ENCODE measurements around the gene BIN1. TPM values are rescaled to one million over a fixed set of nuclear protein-coding genes. Genes with fewer than 3 reads are reported as not detected.
A peak's percentile ranks its signal among the peaks of the same experiment; 100 is the strongest.

Gene BIN1
- total and polyA plus RNA-seq, 2 experiments from 2014 or later: 23.9 to 33.0 TPM

DNA sequence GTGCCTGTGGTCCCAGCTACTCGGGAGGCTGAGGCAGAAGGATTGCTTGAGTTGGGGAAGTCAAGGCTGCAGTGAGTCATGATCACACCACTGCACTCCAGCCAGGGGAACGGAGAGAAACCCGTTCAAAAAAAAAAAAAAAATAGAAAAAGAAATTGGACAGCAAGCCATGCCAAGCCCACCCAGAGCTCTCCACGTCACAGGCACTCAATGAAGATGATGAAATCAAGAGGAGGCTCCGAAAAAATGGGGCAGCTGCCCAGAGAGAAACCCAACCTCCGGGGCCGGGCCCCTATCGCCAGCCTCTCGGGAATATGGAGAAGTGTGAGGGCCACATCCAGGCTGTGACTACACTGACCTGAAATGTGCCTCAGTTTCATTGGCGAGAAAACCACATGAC, 40.0 kb downstream of the BIN1 start:
- 0 out of 2 replicates have a peak overlapping the region, but pooled peaks have one; percentile 8 for H3K27ac ChIP-seq
- H3K9me2 ChIP-seq (ENCODE audit: insufficient read depth): no peaks in the 10 kb centered on the region
- H2AFZ ChIP-seq: no peak overlapping the region
- in situ Hi-C loops (cut with MboI): no loop called here
- no peaks in the 10 kb centered on the region for H4K20me1 ChIP-seq (ENCODE audit: insufficient read depth)
- no peak overlapping the region for H3K9ac ChIP-seq
- peaks cover 20% of the 10 kb centered on the region for H3K4me1 ChIP-seq (ENCODE audit: insufficient read depth)
- DNase-seq: peak; percentile 77
- no peak overlapping the region for H3K4me2 ChIP-seq (ENCODE audit: unreplicated experiment)
- H3F3A ChIP-seq (ENCODE audit: insufficient read depth): no peaks in the 10 kb centered on the region
- TF ChIP-seq EZH2 (IDR thresholded peaks at IDR 0.05; ENCODE audit: insufficient read depth, poor library complexity, severe bottlenecking) (no peak), EZH2phosphoT487 (IDR thresholded peaks at IDR 0.05; ENCODE audit: insufficient read depth, low read depth) (no peak)
- no peaks in the 10 kb centered on the region for H3K27me3 ChIP-seq (replicated peaks; ENCODE audit: insufficient read depth)
- H3K36me3 ChIP-seq (ENCODE audit: low read depth): no peaks in the 10 kb centered on the region
- no peaks in the 10 kb centered on the region for H3K9me3 ChIP-seq (ENCODE audit: low read depth)
- no peak overlapping the region for H3K4me3 ChIP-seq
- no peaks in the 10 kb centered on the region for H3K79me2 ChIP-seq (ENCODE audit: insufficient read depth)
- WGBS, 2 experiments (ENCODE audit: low coverage in 1 of 2, low lambda C conversion rate in 2 of 2, missing lambda C conversion rate in 2 of 2): 38 to 40% methylated on average over 10 of the region's 10 CpGs

DNA sequence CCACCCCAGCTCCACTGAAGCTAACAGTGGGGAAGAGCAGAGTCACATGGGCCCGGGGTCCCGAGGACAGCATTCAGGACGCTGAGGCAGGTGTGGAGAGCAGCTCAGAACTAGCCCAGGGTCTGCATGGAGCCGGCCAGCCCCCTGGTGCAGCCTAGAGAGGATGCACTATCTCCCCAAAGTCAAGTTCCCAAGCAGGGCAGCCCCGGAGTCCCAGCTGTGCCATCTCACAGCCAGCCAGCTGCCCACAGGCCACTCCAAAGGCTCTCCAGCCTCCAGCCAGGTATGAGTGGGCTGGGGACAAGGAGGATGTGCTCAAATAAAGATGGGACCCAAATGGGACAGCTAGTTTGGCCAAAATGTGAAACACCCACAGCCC, 41.0 kb downstream of the BIN1 start:
- no peak overlapping the region for H3K4me3 ChIP-seq
- in situ Hi-C loops (cut with MboI): no loop called here
- no peak overlapping the region for H3K9ac ChIP-seq
- no peak for DNase-seq
- H3F3A ChIP-seq (ENCODE audit: insufficient read depth): no peaks in the 10 kb centered on the region
- H3K4me2 ChIP-seq (ENCODE audit: unreplicated experiment): no peak overlapping the region
- H3K36me3 ChIP-seq (ENCODE audit: low read depth): no peaks in the 10 kb centered on the region
- no peaks in the 10 kb centered on the region for H3K27me3 ChIP-seq (replicated peaks; ENCODE audit: insufficient read depth)
- peaks cover 20% of the 10 kb centered on the region for H3K4me1 ChIP-seq (ENCODE audit: insufficient read depth)
- no peaks in the 10 kb centered on the region for H3K79me2 ChIP-seq (ENCODE audit: insufficient read depth)
- TF ChIP-seq EZH2 (IDR thresholded peaks at IDR 0.05; ENCODE audit: insufficient read depth, poor library complexity, severe bottlenecking) (no peak), EZH2phosphoT487 (IDR thresholded peaks at IDR 0.05; ENCODE audit: insufficient read depth, low read depth) (no peak)
- H4K20me1 ChIP-seq (ENCODE audit: insufficient read depth): no peaks in the 10 kb centered on the region
- WGBS, 2 experiments (ENCODE audit: low coverage in 1 of 2, low lambda C conversion rate in 2 of 2, missing lambda C conversion rate in 2 of 2): 64 to 69% methylated on average over 5 of the region's 5 CpGs
- H3K9me3 ChIP-seq (ENCODE audit: low read depth): no peaks in the 10 kb centered on the region
- no peak overlapping the region for H2AFZ ChIP-seq
- no peak overlapping the region for H3K27ac ChIP-seq
- no peaks in the 10 kb centered on the region for H3K9me2 ChIP-seq (ENCODE audit: insufficient read depth)

DNA sequence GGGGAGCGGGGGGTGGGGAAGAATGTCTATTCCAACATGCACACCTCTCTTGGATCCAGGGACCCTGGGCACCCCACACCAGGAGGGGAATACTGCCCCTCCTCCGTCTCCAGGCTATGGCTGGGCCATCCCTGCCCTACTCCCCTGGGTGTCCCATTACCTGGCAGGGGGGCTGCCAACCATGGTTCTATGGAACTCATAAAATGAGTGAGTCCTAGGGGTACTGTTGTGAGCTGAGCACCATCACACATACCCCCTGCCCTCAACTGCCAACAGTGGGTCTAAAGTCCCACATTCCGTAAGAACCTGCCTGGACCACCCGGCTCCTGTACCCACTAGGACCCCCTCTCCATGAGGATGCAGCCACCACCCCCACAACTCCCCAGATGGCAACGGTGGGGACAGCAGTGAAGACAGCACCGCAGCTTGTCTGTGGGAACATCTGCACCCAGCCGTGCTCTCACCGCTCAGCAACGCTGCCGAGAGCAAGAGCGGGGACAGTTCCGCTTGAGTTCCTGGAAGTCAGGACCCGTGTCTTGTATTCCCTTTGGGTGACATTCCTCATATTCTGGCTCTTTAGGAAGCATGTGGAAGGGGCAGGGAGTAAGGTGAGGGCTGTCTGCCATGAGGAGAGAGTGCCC, 41.5 kb downstream of the BIN1 start:
- no peaks in the 10 kb centered on the region for H3K36me3 ChIP-seq (ENCODE audit: low read depth)
- DNase-seq: no peak
- H3F3A ChIP-seq (ENCODE audit: insufficient read depth): no peaks in the 10 kb centered on the region
- no peaks in the 10 kb centered on the region for H4K20me1 ChIP-seq (ENCODE audit: insufficient read depth)
- H3K4me1 ChIP-seq (ENCODE audit: insufficient read depth): peaks cover 20% of the 10 kb centered on the region
- H3K27ac ChIP-seq: peak overlapping the region; percentile 63
- H3K9me2 ChIP-seq (ENCODE audit: insufficient read depth): no peaks in the 10 kb centered on the region
- no peak overlapping the region for H2AFZ ChIP-seq
- H3K79me2 ChIP-seq (ENCODE audit: insufficient read depth): no peaks in the 10 kb centered on the region
- H3K4me2 ChIP-seq (ENCODE audit: unreplicated experiment): peak overlapping the region; percentile 38
- H3K4me3 ChIP-seq: no peak overlapping the region; the same call in 1 of the 2 replicates
- peak overlapping the region; percentile 61 for H3K9ac ChIP-seq
- H3K27me3 ChIP-seq (replicated peaks; ENCODE audit: insufficient read depth): no peaks in the 10 kb centered on the region
- no peaks in the 10 kb centered on the region for H3K9me3 ChIP-seq (ENCODE audit: low read depth)
- 72 to 83% methylated on average over 9 to 13 of the region's 13 CpGs for WGBS, 2 experiments (ENCODE audit: low coverage in 1 of 2, low lambda C conversion rate in 2 of 2, missing lambda C conversion rate in 2 of 2)
- in situ Hi-C loops (cut with MboI): no loop called here
- TF ChIP-seq EZH2 (IDR thresholded peaks at IDR 0.05; ENCODE audit: insufficient read depth, poor library complexity, severe bottlenecking): no peak
- no peak for TF ChIP-seq EZH2phosphoT487 (IDR thresholded peaks at IDR 0.05; ENCODE audit: insufficient read depth, low read depth)

DNA sequence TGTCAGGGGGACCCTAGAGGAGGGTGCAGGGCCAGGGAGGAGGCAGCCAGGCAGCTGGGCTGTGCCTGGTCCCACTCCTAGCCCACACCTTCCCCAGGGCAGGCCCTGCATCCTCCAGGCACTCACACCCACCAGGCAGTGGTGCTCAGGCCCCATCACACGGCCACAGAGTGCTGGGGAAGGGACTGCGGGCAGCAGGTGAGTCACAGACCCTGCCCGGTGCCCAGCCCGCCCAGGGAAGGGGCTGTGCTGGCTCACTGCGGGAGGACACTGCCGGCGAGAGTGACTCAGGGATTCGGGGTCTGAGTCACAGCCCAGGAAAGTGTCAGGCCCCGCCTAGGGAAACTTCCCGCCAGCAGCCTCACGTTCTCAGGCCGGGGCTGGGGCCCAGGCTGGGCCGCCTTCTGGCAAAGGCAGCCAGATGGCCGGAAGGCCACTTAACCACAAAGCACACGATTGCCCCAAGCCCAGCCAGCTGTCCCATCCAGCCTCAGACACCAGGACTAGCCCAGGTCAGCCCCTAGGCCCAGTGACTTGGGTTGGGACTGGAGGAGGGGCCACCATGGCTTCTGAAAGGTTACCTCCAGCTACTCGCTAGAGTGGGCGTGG, 42.2 kb downstream of the BIN1 start:
- peak overlapping the region; percentile 78 for H3K9ac ChIP-seq
- in situ Hi-C loops (cut with MboI): no loop called here

More for the DNA sequence above, 42.2 kb downstream of the BIN1 start:
- H3K79me2 ChIP-seq (ENCODE audit: insufficient read depth): no peaks in the 10 kb centered on the region
- H3K9me3 ChIP-seq (ENCODE audit: low read depth): no peaks in the 10 kb centered on the region
- WGBS, 2 experiments (ENCODE audit: low coverage in 1 of 2, low lambda C conversion rate in 2 of 2, missing lambda C conversion rate in 2 of 2): 1% methylated on average over 17 of the region's 17 CpGs
- H3K27ac ChIP-seq: peak overlapping the region; percentile 80
- H3K4me3 ChIP-seq: peak overlapping the region; percentile 25; the same call in 1 of the 2 replicates
- peak overlapping the region; percentile 56 for H3K4me2 ChIP-seq (ENCODE audit: unreplicated experiment)
- no peaks in the 10 kb centered on the region for H3F3A ChIP-seq (ENCODE audit: insufficient read depth)
- H4K20me1 ChIP-seq (ENCODE audit: insufficient read depth): no peaks in the 10 kb centered on the region
- H3K9me2 ChIP-seq (ENCODE audit: insufficient read depth): no peaks in the 10 kb centered on the region
- H3K27me3 ChIP-seq (replicated peaks; ENCODE audit: insufficient read depth): no peaks in the 10 kb centered on the region
- no peaks in the 10 kb centered on the region for H3K36me3 ChIP-seq (ENCODE audit: low read depth)
- TF ChIP-seq EZH2 (IDR thresholded peaks at IDR 0.05; ENCODE audit: insufficient read depth, poor library complexity, severe bottlenecking): no peak
- TF ChIP-seq EZH2phosphoT487 (IDR thresholded peaks at IDR 0.05; ENCODE audit: insufficient read depth, low read depth): no peak
- DNase-seq: peak; percentile 99
- H2AFZ ChIP-seq: no peak overlapping the region; the same call in 1 of the 2 replicates
- H3K4me1 ChIP-seq (ENCODE audit: insufficient read depth): peaks cover 20% of the 10 kb centered on the region
